Measurements from ENCODE around the gene PPP4C.
A peak's percentile ranks its signal among the peaks of the same experiment; 100 is the strongest.
"Not testable (repeated sequence)": the region's sequence is repeated elsewhere in the genome, so short reads cannot be mapped to it uniquely, and the experiment has no call there.

Gene PPP4C

GRCh38 chr16:30115238-30115637 lies 39.4 kb downstream of the PPP4C start:
- no peak overlapping the region for H3K4me3 ChIP-seq (ENCODE audit: low read length)
- DNase-seq (ENCODE audit: low read depth, low spot score), result peak; percentile 55

GRCh38 chr16:30116291-30117207 lies 40.8 kb downstream of the PPP4C start:
- no peak overlapping the region for H3K4me3 ChIP-seq (ENCODE audit: low read length)
- DNase-seq (ENCODE audit: low read depth, low spot score), result no peak

GRCh38 chr16:30117768-30118167 lies 42.0 kb downstream of the PPP4C start:
- DNase-seq (ENCODE audit: low read depth, low spot score), result no peak
- no peak overlapping the region for H3K4me3 ChIP-seq (ENCODE audit: low read length)

DNA sequence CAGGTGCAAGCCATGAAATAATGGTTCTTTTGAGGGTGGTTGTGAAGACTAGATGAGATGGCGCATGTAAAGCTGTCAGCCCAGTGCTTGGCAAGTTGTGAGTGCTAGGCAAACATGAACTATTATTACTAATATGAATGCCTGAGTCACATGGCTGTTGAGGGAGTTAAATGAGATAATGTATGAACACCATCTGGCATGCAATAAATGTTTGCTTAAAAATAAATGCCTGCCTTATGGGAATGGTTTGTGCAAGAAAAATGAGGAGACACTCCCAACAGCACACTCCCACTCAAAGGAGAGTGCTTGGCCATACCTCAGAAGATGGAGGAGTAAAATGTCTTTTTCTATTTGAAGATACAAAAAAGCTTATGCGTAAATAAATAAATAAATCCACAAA lies 43.6 kb downstream of the PPP4C start:
- DNase-seq (ENCODE audit: low read depth, low spot score), result no peak
- H3K4me3 ChIP-seq (ENCODE audit: low read length), result no peak overlapping the region

- no peak overlapping the region for H3K4me3 ChIP-seq (ENCODE audit: low read length)
- DNase-seq (ENCODE audit: low read depth, low spot score), result no peak
Observed at GRCh38 chr16:30120340-30121105, 44.7 kb downstream of the PPP4C start.

DNA sequence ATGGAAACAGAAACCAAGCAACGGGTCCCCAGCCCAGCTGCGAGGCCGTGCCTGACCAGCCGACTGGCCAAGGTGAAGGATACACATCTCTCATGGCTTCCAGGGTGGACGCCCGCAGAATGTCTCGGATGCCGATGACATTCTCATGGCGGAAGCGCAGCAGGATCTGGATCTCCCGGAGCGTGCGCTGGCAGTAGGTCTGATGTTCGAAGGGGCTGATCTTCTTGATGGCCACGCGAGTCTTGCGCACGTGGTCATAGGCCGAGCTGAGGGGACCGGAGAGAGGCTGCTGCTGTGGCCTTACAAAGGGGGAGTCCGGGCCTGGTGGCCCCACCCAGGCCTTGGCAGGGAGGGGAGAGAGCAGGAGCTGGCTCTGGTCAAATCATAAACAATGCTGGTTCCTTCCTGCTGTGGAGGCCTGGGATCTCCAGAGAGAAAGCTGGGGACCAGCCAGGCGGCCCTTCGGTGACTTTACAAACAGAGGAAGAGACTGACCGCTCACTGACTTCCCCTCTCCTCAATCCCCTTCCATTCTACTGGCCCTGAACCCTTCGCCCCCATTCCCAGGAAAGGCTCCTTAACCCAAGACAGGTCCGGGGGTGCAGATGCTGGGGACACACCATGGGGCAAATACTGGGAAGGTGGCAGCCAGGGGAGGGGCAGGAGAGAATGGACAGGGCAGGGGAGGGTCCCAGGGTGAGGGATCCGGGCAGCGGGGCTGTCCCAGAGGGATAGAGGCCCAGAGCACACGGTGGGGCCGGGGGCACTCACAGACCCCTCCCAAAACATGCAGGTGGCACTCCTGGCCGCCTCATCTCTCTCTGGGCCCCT lies 46.2 kb downstream of the PPP4C start:
- H3K4me3 ChIP-seq (ENCODE audit: low read length), result peak overlapping the region; percentile 70

DNA sequence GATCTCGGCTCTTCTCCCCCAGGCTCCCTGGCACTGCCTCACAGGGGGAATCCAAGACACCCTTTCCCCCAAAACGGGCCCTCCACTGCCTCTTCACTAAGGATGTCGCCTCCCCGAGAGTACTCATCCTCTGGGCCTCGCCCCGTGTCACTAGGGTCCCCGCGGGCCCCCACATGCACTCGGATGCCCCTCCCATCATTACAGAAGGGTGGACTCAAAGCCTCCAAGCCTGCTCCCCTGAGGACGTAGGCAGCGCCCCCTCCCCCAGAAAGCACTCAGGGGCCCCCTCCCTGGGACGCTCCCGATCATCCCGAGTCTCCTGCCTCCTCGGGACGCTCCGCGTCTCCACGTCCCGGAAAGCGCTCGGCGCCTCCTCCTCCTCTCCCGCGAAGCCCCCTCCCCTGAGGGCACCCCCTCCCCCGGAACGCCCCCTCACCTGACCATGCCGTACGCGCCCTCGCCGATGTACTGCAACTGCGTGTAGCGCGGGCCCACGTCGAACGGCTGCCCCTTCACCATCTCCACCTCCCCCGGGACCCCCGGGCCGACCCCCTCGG lies 46.9 kb downstream of the PPP4C start:
- DNase-seq (ENCODE audit: low read depth, low spot score), result no peak
- H3K4me3 ChIP-seq (ENCODE audit: low read length), result peak overlapping the region; percentile 70

More for the DNA sequence above, 46.2 kb downstream of the PPP4C start:
- no peak for DNase-seq (ENCODE audit: low read depth, low spot score)

DNA sequence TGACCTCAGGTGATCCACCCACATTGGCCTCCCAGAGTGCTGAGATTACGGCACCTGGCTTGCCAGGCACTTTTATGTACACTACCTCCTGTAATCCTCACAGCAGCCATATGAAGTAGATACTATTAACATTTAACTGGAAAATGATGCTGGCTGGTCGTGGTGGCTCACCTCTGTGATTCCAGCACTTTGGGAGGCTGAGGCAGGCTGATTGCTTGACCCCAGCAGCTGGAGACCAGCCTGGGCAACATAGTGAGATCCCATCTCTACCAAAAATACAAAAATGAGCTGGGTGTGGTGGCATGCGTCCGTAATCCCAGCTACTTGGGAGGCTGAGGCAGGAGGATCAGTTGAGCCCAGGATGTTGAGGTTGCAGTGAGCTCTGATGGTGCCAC lies 49.2 kb downstream of the PPP4C start:
- no peak overlapping the region for H3K4me3 ChIP-seq (ENCODE audit: low read length)
- DNase-seq (ENCODE audit: low read depth, low spot score), result no peak

- H3K4me3 ChIP-seq (ENCODE audit: low read length); DNase-seq (ENCODE audit: low read depth, low spot score): not testable (repeated sequence)
Observed at GRCh38 chr16:30125690-30126089, 49.9 kb downstream of the PPP4C start.

GRCh38 chr16:30127993-30128392 lies 52.2 kb downstream of the PPP4C start:
- no peak for DNase-seq (ENCODE audit: low read depth, low spot score)
- no peak overlapping the region for H3K4me3 ChIP-seq (ENCODE audit: low read length)

GRCh38 chr16:30131869-30132475 lies 56.2 kb downstream of the PPP4C start:
- no peak overlapping the region; the same call in 1 of the 2 replicates for H3K4me3 ChIP-seq (ENCODE audit: low read length)
- DNase-seq (ENCODE audit: low read depth, low spot score), result peak; percentile 82

DNA sequence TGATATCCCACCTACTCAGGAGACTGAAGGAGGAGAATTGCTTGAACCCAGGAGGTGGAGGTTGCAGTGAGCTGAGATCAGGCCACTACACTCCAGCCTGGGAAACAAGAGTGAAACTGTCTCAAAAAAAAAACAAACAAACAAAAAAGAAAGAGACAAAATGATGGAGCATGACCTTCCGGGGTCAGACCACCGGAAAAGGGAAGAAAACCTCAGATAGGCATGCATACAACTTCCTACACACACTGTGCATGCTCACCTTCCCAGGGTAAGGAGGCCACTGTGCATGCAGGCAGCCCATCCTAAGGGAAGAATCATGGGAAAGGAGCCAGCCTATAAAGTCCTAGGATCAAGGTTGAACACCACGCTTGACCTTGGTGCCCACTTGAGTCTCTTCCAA lies 56.8 kb downstream of the PPP4C start:
- no peak overlapping the region for H3K4me3 ChIP-seq (ENCODE audit: low read length)
- DNase-seq (ENCODE audit: low read depth, low spot score), result no peak

All from Jurkat, Clone E6-1 (cell line).